ENCODE measurements around the gene FBXW12. TPM values are rescaled to one million over a fixed set of nuclear protein-coding genes. Genes with fewer than 3 reads are reported as not detected.
"Not testable (repeated sequence)": the region's sequence is repeated elsewhere in the genome, so short reads cannot be mapped to it uniquely, and the experiment has no call there.

Gene FBXW12
- total RNA-seq, 1 donor from 2014 or later = not detected

GRCh38 chr3:48398701-48399386, 26.8 kb downstream of the FBXW12 start:
- Mint-ChIP-seq H3K4me3 (no peak overlapping the region), H3K27me3 (peaks cover 11% of the 10 kb centered on the region), H3K4me1 (no peaks in the 10 kb centered on the region), H3K9me3 (no peaks in the 10 kb centered on the region), H3K27ac (no peak overlapping the region), H3K36me3 (ENCODE audit: low read depth) (no peaks in the 10 kb centered on the region)
- ChIA-PET CTCF (interaction anchor here (0.8 to 4.2 kb wide), 5 partner anchors 37 to 341 kb away, joined by 3 to 206 read pairs (median 64); partner anchors contain the start of genes CCDC51, PLXNB1 and TMA7), POLR2A (no interaction called here)
- ATAC-seq (ENCODE audit: low read depth) (no peak), DNase-seq (no peak)
- intact Hi-C loops (cut with micrococcal nuclease) = no loop called here
- TF ChIP-seq, protein P1, sequence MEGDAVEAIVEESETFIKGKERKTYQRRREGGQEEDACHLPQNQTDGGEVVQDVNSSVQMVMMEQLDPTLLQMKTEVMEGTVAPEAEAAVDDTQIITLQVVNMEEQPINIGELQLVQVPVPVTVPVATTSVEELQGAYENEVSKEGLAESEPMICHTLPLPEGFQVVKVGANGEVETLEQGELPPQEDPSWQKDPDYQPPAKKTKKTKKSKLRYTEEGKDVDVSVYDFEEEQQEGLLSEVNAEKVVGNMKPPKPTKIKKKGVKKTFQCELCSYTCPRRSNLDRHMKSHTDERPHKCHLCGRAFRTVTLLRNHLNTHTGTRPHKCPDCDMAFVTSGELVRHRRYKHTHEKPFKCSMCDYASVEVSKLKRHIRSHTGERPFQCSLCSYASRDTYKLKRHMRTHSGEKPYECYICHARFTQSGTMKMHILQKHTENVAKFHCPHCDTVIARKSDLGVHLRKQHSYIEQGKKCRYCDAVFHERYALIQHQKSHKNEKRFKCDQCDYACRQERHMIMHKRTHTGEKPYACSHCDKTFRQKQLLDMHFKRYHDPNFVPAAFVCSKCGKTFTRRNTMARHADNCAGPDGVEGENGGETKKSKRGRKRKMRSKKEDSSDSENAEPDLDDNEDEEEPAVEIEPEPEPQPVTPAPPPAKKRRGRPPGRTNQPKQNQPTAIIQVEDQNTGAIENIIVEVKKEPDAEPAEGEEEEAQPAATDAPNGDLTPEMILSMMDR (IDR thresholded peaks at IDR 0.05) = no peak

- intact Hi-C loops (cut with micrococcal nuclease) = loop anchor here (2.0 to 5.0 kb wide), 2 partner anchors 67 to 343 kb away; a partner anchor contains a TSS
- Mint-ChIP-seq H3K4me1 (no peaks in the 10 kb centered on the region), H3K27ac (no peak overlapping the region), H3K36me3 (ENCODE audit: low read depth) (no peaks in the 10 kb centered on the region), H3K4me3 (no peak overlapping the region), H3K9me3 (no peaks in the 10 kb centered on the region), H3K27me3 (peaks cover 11% of the 10 kb centered on the region)
- ChIA-PET POLR2A (interaction anchor here (2.0 to 2.2 kb wide), 2 partner anchors 37 to 40 kb away, joined by 9 to 10 read pairs; partner anchors contain the start of genes CCDC51 and TMA7), CTCF (interaction anchor here (1.2 to 4.2 kb wide), 7 partner anchors 36 to 340 kb away, joined by 4 to 206 read pairs (median 20); partner anchors contain the start of genes CCDC51, PLXNB1 and TMA7)
- TF ChIP-seq, protein P1 (IDR thresholded peaks at IDR 0.05) = no peak
- ATAC-seq (ENCODE audit: low read depth) (no peak), DNase-seq (no peak)
Measured at GRCh38 chr3:48399387-48400172, 27.6 kb downstream of the FBXW12 start.

- no peaks in the 10 kb centered on the region for H3K9me3 Mint-ChIP-seq
- ChIA-PET POLR2A (interaction anchor here (0.6 to 2.2 kb wide), 9 partner anchors 28 to 619 kb away, joined by 3 to 10 read pairs (median 3); partner anchors contain the start of genes CCDC51, PFKFB4 and TMA7), CTCF (interaction anchor here (0.8 to 4.2 kb wide), 37 partner anchors 10 to 339 kb away, joined by 3 to 206 read pairs (median 4); partner anchors contain the start of genes ATRIP, CCDC51, PLXNB1 and SHISA5)
- ATAC-seq (ENCODE audit: low read depth) = peak; percentile 94
- no peaks in the 10 kb centered on the region for H3K36me3 Mint-ChIP-seq (ENCODE audit: low read depth)
- DNase-seq = peak; percentile 24
- H3K27ac Mint-ChIP-seq = no peak overlapping the region
- H3K4me1 Mint-ChIP-seq = no peaks in the 10 kb centered on the region
- H3K27me3 Mint-ChIP-seq = peaks cover under 1% of the 10 kb centered on the region
- H3K4me3 Mint-ChIP-seq = no peak overlapping the region
- intact Hi-C loops (cut with micrococcal nuclease) = loop anchor here (1.0 to 5.0 kb wide), 9 partner anchors 35 to 341 kb away; partner anchors contain the start of gene UQCRC1
- TF ChIP-seq, protein P1 (IDR thresholded peaks at IDR 0.05) = peak; percentile 41
Measured at GRCh38 chr3:48400824-48401433, 28.9 kb downstream of the FBXW12 start.

DNA sequence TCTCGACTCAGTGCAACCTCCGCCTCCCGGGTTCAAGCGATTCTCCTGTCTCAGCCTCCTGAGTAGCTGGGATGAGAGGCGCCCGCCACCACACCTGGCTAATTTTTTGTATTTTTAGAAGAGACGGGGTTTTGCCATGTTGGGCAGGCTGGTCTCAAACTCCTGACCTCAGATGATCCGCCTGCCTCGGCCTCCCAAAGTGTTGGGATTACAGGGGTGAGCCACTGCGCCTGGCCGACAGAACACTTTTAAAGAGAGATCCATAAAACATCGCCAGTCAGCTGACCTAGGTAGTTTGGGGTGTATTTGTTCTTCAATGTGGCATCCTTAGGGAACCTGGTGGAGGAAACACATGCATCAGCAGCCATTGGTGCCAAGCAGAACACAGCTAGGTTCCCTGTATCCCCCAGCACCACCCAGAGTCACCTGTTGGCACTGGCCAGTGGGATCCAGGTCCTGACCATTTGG, 29.4 kb downstream of the FBXW12 start:
- H3K27ac Mint-ChIP-seq; H3K27me3 Mint-ChIP-seq; H3K4me1 Mint-ChIP-seq; H3K36me3 Mint-ChIP-seq (ENCODE audit: low read depth); H3K9me3 Mint-ChIP-seq; H3K4me3 Mint-ChIP-seq; DNase-seq; ATAC-seq (ENCODE audit: low read depth): not testable (repeated sequence)
- CTCF ChIA-PET = interaction anchor here (0.9 to 4.2 kb wide), 33 partner anchors 10 to 338 kb away, joined by 3 to 206 read pairs (median 5); partner anchors contain the start of genes ATRIP, CCDC51, PLXNB1 and SHISA5
- POLR2A ChIA-PET = interaction anchor here (0.6 to 2.2 kb wide), 9 partner anchors 27 to 619 kb away, joined by 3 to 10 read pairs (median 3); partner anchors contain the start of genes CCDC51, PFKFB4 and TMA7
- intact Hi-C loops (cut with micrococcal nuclease) = loop anchor here (1.0 to 5.0 kb wide), 9 partner anchors 35 to 341 kb away; partner anchors contain the start of gene UQCRC1

DNA sequence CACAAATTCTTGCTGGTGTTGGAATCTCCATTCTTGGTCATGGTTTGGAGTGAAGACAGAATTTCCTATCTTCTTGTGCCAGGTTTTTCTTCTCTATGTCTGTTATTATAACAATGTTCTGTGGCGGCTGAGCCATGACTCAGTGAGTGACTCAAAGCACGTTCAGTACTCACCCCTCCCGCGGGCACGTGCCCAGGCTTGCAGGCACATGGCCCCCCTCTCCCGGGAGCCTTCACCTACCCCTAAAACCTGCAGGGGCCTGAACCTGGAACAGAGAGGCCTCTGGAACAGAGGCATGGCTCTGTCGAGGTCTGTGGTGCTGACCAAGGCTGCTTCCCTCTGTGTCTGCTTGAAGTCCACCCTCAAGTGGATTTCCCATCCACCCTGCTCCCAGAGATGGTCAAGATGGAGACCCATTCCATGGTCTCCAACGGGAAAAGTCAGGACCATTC, 30.3 kb downstream of the FBXW12 start:
- CTCF ChIA-PET = interaction anchor here (0.8 to 4.2 kb wide), 5 partner anchors 33 to 209 kb away, joined by 4 to 206 read pairs (median 18); partner anchors contain the start of genes CCDC51, PLXNB1 and TMA7
- Mint-ChIP-seq H3K27ac (no peak overlapping the region), H3K9me3 (no peaks in the 10 kb centered on the region), H3K27me3 (no peaks in the 10 kb centered on the region), H3K4me3 (no peak overlapping the region), H3K36me3 (ENCODE audit: low read depth) (no peaks in the 10 kb centered on the region), H3K4me1 (no peaks in the 10 kb centered on the region)
- intact Hi-C loops (cut with micrococcal nuclease) = loop anchor here (5.0 kb wide), 1 partner anchor 340 kb away; no protein-coding TSS in a partner anchor
- POLR2A ChIA-PET = no interaction called here
- ATAC-seq (ENCODE audit: low read depth) (no peak), DNase-seq (no peak)
- TF ChIP-seq, protein P1 (IDR thresholded peaks at IDR 0.05) = no peak

Measured in activated B cell treated with CpG ODN at 0.5 μM for 24 hours (primary cell).